Measurements from ENCODE around the gene SUN3.

DNA sequence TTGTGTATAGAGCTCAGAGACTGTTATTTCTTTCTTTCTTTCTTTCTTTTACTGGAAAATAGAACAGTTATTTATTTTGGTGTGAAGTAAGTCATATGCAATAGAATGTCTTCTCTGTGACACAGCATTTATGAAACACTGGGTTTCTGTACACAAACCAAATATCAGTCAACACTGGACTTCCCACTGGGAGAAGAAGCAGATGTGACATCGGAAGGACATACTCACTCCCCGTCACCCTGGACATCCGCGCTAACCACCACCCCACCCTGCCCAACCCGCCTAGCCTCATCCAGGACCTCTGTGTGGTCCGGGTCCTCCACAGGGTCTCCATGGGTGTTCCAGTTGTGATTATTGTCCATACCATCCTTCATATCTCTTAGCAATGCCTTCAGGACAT is 22.0 kb downstream of the SUN3 start:
- TF ChIP-seq EZH2phosphoT487 (IDR thresholded peaks at IDR 0.05; ENCODE audit: insufficient read depth, low read depth) (no peak), EZH2 (IDR thresholded peaks at IDR 0.05; ENCODE audit: insufficient read depth, poor library complexity, severe bottlenecking) (no peak)
